DMS79 treated with DMSO at 0.1 percent for 48 hours (cell line): ENCODE results near the gene GREM2.

Experiments
- DNase-seq: peaks from one replicate; lab custom pipeline; 2025; lab: John Stamatoyannopoulos, UW

The GREM2 gene

DNA sequence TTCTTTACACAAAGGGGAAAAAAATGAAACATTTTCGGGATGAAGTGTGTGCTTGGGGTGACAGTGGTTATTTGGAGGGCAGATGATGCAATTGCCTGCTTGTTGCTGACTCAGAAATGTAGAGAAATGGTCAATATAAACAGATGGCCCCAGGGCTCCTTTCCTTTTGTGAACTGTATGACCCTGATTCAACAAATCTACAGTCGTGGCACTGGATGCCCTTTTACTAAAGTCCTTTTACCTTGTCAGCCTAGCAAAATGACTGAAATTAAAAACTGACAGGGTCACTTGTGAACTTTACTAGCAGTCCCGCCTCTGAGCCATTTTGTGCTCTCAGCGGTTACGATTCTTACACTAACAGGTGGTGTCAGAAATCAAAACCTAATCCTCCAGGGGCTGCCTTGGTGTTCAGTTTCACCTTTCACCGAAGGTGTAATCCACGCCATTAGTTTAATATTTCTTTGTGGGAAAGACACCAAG, 49.8 kb downstream of the GREM2 start:
- DNase-seq = no peak

DNA sequence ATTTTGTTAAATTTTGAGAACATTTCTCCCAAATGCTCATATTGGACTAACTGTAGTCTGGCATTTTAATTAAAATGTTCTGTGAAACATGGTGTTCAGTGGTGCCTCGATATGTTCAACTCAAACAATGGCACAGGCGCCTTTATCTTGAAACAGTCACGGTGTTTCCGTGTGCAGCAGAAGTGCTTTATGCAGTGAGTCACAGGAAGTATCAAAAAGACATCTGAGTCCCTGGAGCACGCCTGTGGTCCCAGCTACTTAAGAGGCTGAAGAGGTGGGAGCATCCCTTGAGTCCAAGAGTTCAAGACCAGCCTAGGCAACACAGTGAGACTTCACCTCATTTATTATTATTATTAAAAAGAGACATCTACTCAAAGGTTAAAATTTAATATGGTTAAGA, 52.2 kb downstream of the GREM2 start:
- DNase-seq = no peak

DNA sequence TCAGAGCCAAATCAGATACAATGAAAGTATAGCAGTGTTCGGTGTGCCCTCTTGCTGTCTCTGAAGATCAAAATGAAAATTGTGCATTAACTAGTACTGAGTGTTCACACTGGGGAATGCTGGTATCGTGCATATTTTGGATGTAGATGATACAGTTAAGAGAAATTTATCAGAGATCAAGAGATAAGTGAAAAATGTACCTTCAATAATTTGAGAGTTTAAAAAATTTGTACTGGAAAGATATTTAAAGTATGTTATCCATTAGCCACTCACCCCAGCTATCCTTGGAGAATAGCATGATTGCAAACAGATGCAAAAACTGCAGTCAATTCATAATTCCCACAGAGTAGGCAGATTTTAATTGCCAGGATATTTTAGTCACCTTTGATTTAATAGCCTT, 56.4 kb downstream of the GREM2 start:
- no peak for DNase-seq

DNA sequence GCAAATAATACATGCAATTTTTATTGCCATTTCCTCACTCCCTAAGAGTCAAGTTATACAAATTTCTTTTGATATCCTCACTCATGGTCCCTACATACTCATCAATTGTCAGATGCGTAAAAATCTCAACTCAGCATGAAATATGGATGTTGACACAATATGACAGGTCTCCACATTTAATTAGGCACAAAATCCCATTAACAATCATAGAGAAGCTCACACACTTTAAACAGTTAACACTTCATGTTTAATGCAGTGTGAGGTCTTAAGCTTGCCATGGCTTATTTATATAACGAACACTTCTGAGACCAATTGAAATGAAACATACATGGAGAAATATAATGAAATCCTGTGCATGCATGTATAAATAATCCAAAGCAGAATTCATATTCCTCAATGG, 58.6 kb downstream of the GREM2 start:
- no peak for DNase-seq

DNA sequence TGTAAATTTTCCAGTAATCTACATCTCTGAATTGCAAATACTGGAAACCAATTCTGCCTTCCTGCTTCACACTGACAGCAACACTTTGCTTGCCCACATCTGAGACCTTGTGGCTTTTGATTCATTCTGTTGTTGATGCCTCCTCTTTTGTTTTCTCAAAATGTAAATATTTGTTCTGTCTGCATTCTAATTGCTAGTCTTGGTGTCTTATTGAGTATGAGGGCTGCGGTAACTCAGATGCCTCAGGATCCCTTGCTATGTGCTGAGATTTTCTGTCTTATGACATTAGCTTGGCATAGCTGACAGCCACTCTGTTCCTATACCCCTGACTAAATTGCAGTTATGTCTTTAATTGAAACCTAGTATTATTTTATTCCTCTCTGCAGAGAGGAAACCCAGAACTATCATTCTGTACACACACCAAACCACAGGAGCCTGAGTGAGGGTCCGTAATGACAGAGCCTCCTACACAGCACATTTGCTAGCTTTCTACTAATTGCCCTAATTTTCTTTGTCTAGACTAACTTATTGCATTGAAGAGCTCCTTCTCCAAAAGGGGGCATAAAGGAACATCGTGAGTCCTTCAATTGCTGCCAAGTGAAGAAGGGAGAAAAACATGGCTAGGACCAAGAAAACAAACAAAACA, 72.1 kb downstream of the GREM2 start:
- no peak for DNase-seq

DNA sequence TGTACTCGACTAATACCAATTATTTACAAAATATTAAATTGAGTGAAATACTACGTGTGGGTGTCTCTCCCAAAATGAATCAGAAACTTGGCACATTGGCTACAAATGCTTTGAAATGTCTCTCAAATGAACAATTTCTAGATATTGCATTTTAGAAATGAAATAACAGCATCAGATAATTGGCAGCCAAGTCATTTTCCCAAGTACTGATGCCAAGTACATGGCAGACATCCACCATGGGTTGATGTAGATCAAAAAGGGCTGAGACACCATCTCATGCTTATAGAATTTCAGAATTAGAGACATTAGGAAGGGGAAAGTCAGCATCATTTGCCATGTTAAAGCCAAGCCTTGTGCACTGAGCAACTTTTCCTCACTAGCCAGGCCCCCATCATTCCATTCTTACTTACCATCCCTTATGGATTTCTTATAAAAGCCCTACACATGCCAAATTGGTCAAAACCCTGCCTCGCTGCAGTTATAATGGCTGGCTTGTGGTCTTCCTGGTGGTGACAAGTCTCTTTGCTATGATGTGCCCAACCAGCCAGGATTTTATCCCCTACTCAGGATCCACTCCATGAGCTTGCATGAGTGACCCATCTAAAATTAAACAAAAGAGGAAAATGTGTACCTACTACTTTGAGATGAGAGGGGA, 73.1 kb downstream of the GREM2 start:
- DNase-seq = no peak

DNA sequence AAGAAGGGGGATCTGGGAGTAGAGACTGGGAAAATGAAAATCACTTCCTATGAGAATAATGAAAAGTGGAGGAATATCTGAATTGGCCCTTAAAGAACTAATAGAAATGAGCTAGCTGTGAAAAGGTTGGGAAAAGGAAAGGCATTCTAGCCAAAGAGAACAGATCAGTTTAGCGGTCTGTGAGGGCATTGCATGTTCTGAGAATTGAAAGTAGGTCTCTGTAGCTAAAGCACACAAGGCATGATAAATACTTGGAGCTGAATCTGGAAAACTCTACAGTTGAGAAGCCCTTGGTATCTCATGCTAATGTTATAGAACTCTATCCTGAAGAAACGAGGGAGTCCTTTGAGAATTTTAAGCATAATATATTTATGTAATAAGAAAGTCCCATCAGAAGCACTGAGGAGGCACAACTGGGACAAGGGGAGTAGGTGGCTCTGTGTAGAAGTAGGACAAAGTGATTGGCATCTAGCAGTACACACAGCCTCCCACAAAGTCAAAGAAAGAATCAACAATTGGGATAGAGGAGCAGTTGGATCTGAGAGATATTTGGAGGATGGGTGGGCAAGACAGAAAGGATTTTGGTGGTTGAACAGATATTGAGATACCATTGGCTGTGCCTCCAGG, 78.7 kb downstream of the GREM2 start:
- no peak for DNase-seq

DNA sequence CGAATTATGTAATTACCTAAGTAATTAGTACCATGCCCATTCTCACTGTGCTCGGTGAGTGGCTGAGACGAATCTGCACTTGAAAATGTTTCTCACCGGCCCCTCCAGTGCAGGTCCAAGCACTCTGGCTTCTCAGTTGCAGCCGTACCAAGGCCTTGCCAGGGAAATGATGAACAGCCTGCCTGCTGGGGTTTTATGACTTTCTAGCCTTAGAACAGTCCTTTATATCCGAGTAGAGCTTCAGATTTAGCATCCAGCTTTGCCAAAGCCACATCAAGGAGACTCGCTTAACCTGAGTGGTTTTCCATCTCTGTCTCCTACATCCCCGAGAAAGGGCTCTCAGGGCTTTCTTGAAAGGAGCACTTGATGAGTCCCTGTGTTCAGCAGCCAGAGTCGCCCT, 83.4 kb downstream of the GREM2 start:
- no peak for DNase-seq

DNA sequence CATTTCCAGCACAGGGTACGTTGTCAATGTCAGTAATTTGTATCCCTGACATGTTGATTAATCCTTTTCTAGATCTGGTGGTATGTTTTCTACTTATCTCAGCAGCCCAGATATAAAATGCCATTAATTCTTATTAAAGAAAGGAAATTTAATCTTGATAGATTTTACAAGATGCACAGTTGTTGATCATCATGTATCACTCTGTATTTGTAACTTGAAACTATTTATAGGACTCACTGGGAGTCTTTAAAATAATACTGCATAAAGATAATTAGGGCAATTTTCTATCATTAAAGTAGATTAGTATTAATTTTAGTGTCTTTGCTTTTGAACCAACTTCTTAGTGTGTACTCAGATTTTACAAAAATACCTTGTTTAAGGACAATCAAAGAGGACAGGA, 84.9 kb downstream of the GREM2 start:
- DNase-seq = no peak

DNA sequence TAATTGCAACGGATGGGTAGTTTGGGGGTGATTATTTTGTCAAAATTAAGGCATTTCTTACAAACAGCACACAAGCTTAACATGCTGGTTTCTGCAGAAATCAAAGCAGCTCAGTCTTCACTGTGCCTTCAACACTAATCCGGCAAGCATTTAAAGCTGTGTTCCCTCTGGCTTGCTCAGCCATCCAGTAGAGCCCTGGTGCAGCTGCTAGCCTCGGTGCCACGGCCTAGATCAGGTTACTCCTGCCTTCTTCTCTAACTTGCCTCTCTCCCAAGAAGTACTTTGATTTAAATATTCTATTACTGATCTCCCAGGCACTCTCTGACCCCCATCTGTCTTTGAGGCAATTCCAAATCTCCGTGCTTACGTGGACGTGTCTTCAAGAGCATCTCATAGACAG, 85.6 kb downstream of the GREM2 start:
- DNase-seq = no peak

DNA sequence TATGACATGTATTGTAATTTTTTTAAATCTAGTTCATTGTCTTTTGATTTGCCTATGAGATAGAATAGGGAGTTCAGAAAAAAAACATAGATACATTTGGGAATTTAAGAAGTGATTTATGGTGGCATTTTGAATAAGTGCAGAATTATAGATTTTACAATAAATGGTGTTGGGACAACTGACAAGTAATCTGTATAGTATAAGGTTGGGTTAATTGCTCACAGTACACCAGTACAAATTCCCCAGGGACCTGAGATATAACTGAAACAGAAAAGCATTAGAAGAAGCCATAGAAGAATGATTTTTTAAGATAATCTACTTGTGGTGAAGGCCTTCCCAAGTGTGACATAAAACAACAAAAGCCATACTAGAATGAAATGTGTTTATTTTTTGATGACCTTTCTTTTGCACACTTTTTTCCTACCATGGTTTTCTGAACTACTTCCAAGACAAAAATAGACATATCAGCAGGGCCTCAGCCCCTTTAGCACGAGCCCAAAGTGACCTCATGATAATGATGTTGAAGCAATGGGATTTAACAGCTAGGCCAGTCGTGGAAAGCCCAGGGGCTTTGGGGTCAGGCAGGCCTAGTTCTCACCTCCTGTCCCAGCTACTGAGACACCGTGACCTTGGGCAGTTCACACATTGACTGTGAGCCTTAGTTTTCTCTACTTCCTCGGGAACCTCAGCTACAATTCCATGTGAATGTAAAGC, 87.4 kb downstream of the GREM2 start:
- DNase-seq = no peak

DNA sequence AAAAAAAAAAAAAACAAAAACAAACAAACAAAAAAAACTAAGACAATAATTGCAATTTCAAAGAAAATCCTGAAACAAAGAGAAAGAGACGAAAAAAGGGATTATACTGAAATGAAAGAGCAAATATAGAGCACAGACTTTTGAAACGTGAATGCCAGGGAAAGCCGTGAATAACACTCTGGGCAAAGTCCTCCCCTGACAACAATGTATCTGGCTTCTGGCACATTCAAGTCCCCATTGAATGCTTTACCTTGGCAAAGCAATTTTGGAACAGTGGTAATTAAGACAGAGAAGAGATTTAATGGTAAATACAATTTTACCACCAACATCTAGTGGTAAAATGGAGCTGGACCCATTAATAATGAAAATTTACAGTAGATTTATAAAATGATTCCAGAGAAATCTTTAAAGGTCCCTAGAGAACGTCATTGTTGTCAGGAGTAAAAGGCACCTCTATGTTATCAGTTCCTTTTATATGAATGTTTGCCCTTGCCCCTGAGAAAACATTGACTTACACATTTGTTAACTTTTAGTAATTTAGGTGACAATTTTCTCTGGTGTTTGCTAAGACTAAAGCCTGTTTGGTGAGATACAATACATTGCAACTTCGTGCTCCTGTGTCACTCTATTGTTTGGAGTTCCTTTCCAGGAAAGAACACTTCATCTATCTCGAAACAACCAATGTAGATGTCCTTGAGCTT, 89.7 kb downstream of the GREM2 start:
- DNase-seq = no peak

DNA sequence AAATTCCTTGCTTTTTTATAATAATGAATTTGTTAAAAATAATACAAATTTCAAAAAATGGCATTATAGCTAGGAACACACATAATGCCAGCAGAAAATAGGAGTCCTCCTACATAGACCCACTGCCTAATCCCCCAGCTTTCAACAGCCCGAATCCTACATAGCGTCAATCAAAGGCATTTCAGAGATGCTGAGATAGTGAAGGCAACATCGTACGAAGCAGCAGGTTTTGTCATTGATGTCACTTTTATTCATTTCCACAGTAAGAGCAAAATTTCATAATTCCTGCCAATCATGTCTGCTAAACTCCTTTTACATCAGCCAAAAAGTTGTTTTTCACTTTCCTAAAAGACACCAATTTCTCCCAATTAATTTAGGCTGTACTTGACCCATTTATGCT, 94.1 kb downstream of the GREM2 start:
- no peak for DNase-seq

DNA sequence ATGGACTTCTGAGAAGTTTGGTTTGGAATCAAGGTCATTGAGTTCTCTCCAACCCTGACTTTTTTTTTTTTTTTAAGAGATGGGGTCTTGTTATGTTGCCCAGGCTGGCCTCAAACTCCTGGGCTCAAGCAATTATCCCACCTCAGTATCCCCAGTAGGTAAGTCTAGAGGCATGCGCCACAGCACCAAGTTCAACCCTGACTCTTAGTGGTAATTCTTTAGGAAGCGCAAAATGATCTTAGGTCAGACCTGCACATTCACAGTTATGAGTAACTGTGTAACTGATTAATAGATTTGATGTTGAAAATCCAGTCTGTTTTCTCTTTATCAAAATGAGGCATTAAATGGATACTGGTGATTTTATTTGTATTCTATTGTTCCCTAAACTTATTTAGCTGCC, 95.9 kb downstream of the GREM2 start:
- no peak for DNase-seq

DNA sequence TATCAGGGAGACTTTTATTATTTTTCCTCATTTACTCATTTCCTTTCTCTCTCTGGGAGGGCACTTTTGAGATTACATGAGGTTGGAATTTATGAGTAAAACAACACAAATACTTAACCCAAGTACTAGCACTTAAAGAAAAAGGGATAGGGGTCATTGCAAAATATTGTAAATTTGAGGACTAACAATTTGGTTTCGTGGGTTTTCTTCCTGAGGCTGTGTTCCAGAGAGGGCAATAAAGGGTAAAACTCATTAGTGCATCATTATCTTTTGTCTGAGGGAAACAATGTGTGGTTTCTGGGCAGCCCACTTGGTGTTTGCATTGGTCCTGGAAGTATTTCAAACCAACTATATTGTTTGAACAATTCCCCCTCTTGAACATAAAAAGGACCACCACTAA, 96.5 kb downstream of the GREM2 start:
- no peak for DNase-seq

DNA sequence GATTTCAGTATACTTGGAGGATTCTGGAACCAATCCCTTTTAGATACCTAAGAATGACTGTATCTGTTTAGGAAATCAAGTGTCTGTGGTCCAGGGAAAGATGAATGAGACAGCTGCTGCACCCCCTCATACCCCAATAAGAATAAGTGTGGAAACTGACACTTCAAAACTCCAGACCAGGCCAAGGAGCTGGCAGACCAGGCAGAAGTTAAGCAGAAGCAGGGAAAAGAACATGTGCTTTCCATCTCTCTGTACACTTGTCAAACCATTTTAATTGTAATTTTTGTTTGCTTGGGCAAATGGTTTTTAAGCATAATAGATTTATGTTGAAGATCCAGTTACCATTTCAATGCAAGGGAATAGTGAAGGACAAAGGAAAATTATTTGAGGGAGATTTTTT, 100.2 kb downstream of the GREM2 start:
- DNase-seq = no peak

DNA sequence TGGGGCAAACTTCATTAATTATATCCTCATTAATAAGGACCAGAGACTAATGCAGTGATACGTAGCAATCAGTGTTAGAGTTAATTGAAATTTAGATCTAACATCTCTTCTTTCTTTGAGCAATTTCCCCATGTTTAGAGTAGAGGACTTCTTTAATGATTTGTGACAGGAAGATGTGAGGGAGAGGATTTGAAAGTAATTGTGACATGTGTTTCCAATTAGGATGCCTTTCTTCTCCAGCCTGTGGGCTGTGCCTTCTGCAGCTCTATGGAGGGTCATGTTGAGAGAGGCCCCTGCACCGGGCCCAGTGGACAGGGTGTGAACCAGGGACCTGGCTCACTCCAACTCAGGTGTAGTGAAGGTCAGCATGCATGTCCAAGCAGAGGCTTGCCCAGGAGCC, 103.0 kb downstream of the GREM2 start:
- no peak for DNase-seq

DNA sequence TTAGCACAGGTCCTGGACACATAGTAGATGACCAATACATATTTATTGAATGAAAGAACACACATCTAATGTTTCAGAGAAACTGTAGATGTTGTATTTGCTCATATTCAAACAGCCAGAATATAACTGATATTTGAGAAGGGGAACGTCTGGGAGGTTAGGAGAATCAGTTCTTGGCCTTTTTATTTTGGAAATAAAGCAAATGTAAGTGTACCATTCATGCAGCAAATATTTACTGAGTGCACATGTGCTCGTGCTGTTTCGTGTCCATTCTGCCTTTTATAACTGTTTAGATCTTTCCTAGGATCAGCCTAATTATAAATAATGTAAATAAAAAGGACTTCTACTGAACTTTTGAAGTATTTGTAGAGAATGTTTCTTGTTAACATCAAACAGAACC, 103.8 kb downstream of the GREM2 start:
- DNase-seq = no peak

DNA sequence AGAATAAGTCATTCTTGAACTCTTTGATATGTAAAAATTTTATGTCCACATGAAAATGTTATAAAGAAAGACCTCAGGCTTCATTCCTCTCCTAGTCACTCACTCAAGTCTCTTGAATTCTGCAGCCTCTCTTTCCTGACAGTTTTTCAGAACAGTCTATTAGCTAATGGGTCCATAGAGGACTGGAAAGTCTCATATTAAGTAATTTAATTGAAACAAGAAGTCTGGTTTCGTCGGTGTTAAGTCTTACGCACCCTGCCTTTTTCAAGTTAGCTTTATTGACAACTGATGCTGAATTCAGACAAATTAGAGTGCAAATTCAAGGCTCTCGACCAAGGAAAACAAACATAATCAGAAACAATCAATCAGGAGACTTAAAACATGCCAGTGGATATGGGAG, 105.8 kb downstream of the GREM2 start:
- DNase-seq = no peak

DNA sequence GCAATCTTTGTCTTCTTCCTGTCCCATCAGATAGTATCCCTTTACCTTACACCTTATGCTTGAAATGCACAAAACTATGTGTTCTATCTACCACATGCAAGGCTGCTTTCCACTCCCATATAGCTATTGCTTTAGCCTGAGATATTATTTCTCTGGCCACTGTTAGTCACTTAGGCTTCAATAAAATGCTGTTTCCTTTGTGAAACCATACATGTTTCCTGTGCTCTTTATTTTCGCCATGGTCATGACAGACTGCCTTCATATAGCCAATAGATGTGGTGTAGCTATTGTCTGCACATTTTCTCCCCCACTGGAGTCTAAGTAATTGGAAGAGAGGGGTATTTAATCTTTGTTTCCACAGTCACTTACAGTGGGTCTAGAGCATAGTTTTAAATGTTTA, 108.4 kb downstream of the GREM2 start:
- no peak for DNase-seq

DNA sequence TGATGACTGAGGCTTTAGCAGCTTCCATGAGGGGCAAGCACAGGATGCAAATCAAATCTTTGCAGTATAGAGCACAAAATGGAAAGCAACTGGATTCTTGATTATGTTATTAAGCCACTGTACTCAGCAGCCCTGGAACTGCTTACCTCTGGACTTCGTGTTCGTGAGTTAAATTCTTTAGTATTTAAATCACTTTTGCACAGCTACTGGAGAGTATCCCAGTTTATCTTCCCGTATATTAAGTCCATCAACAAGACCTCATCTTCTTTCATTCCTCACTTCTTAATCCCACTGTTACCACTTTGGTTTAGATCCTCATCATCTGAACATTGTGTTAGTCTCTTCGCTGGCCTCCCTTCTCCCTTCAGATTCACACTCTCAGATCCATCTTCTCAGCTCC, 108.9 kb downstream of the GREM2 start:
- no peak for DNase-seq

DNA sequence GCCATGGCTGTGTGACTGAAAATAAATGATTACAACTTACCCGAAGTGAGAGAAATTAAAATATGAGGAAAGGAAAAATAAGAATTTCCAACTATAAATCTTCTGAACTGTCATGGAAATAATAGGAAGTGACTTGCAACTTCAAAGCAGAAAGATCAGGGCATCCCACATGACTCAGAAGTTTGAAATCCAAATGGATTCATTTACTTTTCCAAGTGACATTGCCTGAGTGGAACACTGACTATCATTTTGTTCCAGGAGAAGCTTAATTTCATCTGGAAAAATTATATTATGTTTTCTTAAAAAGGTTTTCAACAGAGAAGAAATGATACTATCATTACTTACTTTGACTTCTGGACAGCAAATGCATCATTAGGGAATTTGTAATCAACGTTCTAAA, 110.8 kb downstream of the GREM2 start:
- no peak for DNase-seq
